PC-3 (cell line): ENCODE results near the gene RNF225.

Experiments used
- EZH2 ChIP-seq: fragments of 300-600 bp; sonication (generic); IDR thresholded peaks from one replicate; pipeline ENCODE4 v1.6.1; 2017; ENCODE audit warnings: antibody characterized with exemption, mild to moderate bottlenecking, low read length; ENCODE audit not compliant: unreplicated experiment
- EZH2phosphoT487 ChIP-seq: fragments of 300-600 bp; sonication (generic); IDR thresholded peaks from 2 replicates; pipeline ENCODE4 v1.6.1; 2018; ENCODE audit warnings: mild to moderate bottlenecking, antibody characterized with exemption, low read length, borderline replicate concordance
- TF ChIP-seq, protein P1 (sequence below): fragments of 300-600 bp; sonication (generic); conservative IDR thresholded peaks from 2 replicates; pipeline ENCODE4 v1.5.1; 2017; ENCODE audit warnings: antibody characterized with exemption, low read depth, mild to moderate bottlenecking, low read length

GRCh38 chr19:58366585-58367430 lies 28.6 kb upstream of the RNF225 start:
- TF ChIP-seq, protein P1, sequence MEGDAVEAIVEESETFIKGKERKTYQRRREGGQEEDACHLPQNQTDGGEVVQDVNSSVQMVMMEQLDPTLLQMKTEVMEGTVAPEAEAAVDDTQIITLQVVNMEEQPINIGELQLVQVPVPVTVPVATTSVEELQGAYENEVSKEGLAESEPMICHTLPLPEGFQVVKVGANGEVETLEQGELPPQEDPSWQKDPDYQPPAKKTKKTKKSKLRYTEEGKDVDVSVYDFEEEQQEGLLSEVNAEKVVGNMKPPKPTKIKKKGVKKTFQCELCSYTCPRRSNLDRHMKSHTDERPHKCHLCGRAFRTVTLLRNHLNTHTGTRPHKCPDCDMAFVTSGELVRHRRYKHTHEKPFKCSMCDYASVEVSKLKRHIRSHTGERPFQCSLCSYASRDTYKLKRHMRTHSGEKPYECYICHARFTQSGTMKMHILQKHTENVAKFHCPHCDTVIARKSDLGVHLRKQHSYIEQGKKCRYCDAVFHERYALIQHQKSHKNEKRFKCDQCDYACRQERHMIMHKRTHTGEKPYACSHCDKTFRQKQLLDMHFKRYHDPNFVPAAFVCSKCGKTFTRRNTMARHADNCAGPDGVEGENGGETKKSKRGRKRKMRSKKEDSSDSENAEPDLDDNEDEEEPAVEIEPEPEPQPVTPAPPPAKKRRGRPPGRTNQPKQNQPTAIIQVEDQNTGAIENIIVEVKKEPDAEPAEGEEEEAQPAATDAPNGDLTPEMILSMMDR: no peak
- TF ChIP-seq EZH2 (no peak), EZH2phosphoT487 (no peak)
